Activated CD4-positive, alpha-beta T cell treated with anti-CD3 and anti-CD28 coated beads, Interleukin-2, Interleukin-6, amounts not matched to agents 100 ng/mL and 50 ng/mL, durations not matched to agents 16 hours and 8 hours (primary cell): ENCODE data around the gene KLHDC10.
"Not testable (repeated sequence)": the region's sequence is repeated elsewhere in the genome, so short reads cannot be mapped to it uniquely, and the experiment has no call there.

Experiments used
- DNase-seq: peaks from one replicate; pipeline ENCODE4 v3.0.0-alpha.2; 2020

KLHDC10 gene

GRCh38 chr7:130141884-130142653 lies 71.7 kb downstream of the KLHDC10 start:
- no peak for DNase-seq

GRCh38 chr7:130142654-130143333 lies 72.5 kb downstream of the KLHDC10 start:
- DNase-seq = no peak

GRCh38 chr7:130143334-130143732 lies 73.0 kb downstream of the KLHDC10 start:
- DNase-seq = no peak

- DNase-seq = no peak
Measured at GRCh38 chr7:130143986-130144311, 73.6 kb downstream of the KLHDC10 start.

- no peak for DNase-seq
Measured at GRCh38 chr7:130144312-130145171, 74.2 kb downstream of the KLHDC10 start.

GRCh38 chr7:130145424-130146100 lies 75.2 kb downstream of the KLHDC10 start:
- DNase-seq = no peak

GRCh38 chr7:130146142-130146541 lies 75.8 kb downstream of the KLHDC10 start:
- not testable (repeated sequence) for DNase-seq

- DNase-seq = no peak
Measured at GRCh38 chr7:130146693-130147405, 76.5 kb downstream of the KLHDC10 start.

- no peak for DNase-seq
Measured at GRCh38 chr7:130147710-130148325, 77.5 kb downstream of the KLHDC10 start.

GRCh38 chr7:130148561-130148960 lies 78.2 kb downstream of the KLHDC10 start:
- no peak for DNase-seq

GRCh38 chr7:130149281-130150139 lies 79.2 kb downstream of the KLHDC10 start:
- no peak for DNase-seq

GRCh38 chr7:130150587-130150986 lies 80.3 kb downstream of the KLHDC10 start:
- DNase-seq = no peak

- DNase-seq = peak; percentile 41
Measured at GRCh38 chr7:130151591-130152492, 81.5 kb downstream of the KLHDC10 start.

- DNase-seq = no peak
Measured at GRCh38 chr7:130152493-130153210, 82.3 kb downstream of the KLHDC10 start.

GRCh38 chr7:130153211-130153908 lies 83.0 kb downstream of the KLHDC10 start:
- no peak for DNase-seq

GRCh38 chr7:130154131-130154500 lies 83.8 kb downstream of the KLHDC10 start:
- DNase-seq = no peak

GRCh38 chr7:130154501-130155317 lies 84.4 kb downstream of the KLHDC10 start:
- DNase-seq = no peak

- no peak for DNase-seq
Measured at GRCh38 chr7:130156140-130156539, 85.8 kb downstream of the KLHDC10 start.
